Adrenal gland (tissue), 5 donors: ENCODE data around the gene RPH3AL.
"Not testable (repeated sequence)": the region's sequence is repeated elsewhere in the genome, so short reads cannot be mapped to it uniquely, and the experiment has no call there.

Source experiments
- CTCF ChIP-seq, 6 experiments: fragments of 450-650 bp in 4 of 6; fragments of 200-600 bp in 2 of 6; sonication (generic) in 1 of 6; IDR thresholded peaks; 1 replicate in 5 of 6; 2 replicates in 1 of 6; pipeline versions ENCODE4 v1.5.1 to v1.8.0; 2016 to 2021; ENCODE audit warnings: antibody characterized with exemption in 6 of 6, mild to moderate bottlenecking in 2 of 6, moderate library complexity in 1 of 6
- POLR2A ChIP-seq, 2 donors: fragments of 450-650 bp; IDR thresholded peaks; one replicate each; pipeline ENCODE4 v1.6.1; 2017; ENCODE audit warnings: antibody characterized with exemption in 2 of 2, mild to moderate bottlenecking in 2 of 2, moderate library complexity in 1 of 2
- donor health status: DM: no; HTN: no; CAD: no.

- TF ChIP-seq CTCF, POLR2A (IDR thresholded peaks at IDR 0.05): not testable (repeated sequence)
Measured at GRCh38 chr17:366657-367615, 14.3 kb upstream of the RPH3AL start.
